Endothelial cell of umbilical vein (primary cell): ENCODE data around the gene VPS35. TPM values are rescaled to one million over a fixed set of nuclear protein-coding genes. Genes with fewer than 3 reads are reported as not detected.

Experiments used
- BruUV-seq: library from RNA; stranded (reverse); fragments of 400-500 nt; replicated peaks from 2 replicates; lab custom pipeline; 2021; lab: Mats Ljungman, UMichigan
- CTCF ChIA-PET: fragments of 300-600, 350-600 bp; sonication (Branson Sonifier 250); formaldehyde crosslinking; loops from one replicate; lab custom pipeline; 2021; ENCODE audit warnings: antibody characterized with exemption, inconsistent platforms; lab: Charles Lee
- POLR2A ChIA-PET: fragments of 300-600, 350-600 bp; sonication (Branson Sonifier 250); formaldehyde crosslinking; loops from one replicate; lab custom pipeline; 2021; ENCODE audit warnings: antibody characterized with exemption, inconsistent platforms; lab: Charles Lee
- DNase-seq: peaks from one replicate; pipeline ENCODE4 v3.0.0-alpha.2; 2011; ENCODE audit warnings: low read depth, low spot score
- FAIRE-seq: peaks from 2 replicates; lab custom pipeline; 2011; peaks lifted over from hg19 to GRCh38; lab: Jason Lieb, UNC
- H2AFZ ChIP-seq: 2 replicates; pipeline ENCODE4 v1.6.0; 2012; ENCODE audit warnings: low read depth, low read length, control low read depth, inconsistent platforms
- H3K27ac ChIP-seq: 2 replicates; pipeline ENCODE4 v1.5.1; 2011; ENCODE audit warnings: low read depth, mild to moderate bottlenecking, control low read depth, low read length, moderate library complexity; ENCODE audit not compliant: insufficient read depth
- H3K27me3 ChIP-seq, 2 experiments: 2 replicates each; pipeline versions ENCODE4 v1.6.0 to v1.6.1; 2011; ENCODE audit warnings: low read length in 2 of 2, mixed read lengths in 1 of 2; ENCODE audit not compliant: control insufficient read depth in 2 of 2, insufficient read depth in 2 of 2
- H3K36me3 ChIP-seq, 2 experiments: 2 replicates in 1 of 2; 3 replicates in 1 of 2; pipeline ENCODE4 v1.5.1; 2011; ENCODE audit warnings: low read length in 2 of 2, mild to moderate bottlenecking in 1 of 2, moderate library complexity in 1 of 2; ENCODE audit not compliant: control insufficient read depth in 2 of 2, insufficient read depth in 2 of 2; ENCODE audit errors: extremely low read depth in 1 of 2
- H3K4me1 ChIP-seq: 3 replicates; pipeline ENCODE4 v1.5.1; 2011; ENCODE audit warnings: mild to moderate bottlenecking, low read length; ENCODE audit not compliant: control insufficient read depth, insufficient read depth; ENCODE audit errors: extremely low read depth
- H3K4me2 ChIP-seq: 2 replicates; pipeline ENCODE4 v1.6.1; 2011; ENCODE audit warnings: low read length, control low read depth, mixed read lengths; ENCODE audit not compliant: insufficient read depth
- H3K4me3 ChIP-seq, 3 experiments: fragments of 200-600 bp in 1 of 3; sonication (generic), shearing (Covaris generic) in 1 of 3; replicated peaks in 1 of 3; 2 replicates each; pipeline ENCODE4 v1.5.1; 2011 to 2016; ENCODE audit warnings: control low read depth in 3 of 3, low read length in 3 of 3, mild to moderate bottlenecking in 2 of 3, inconsistent platforms in 1 of 3, low read depth in 1 of 3, moderate library complexity in 1 of 3; ENCODE audit not compliant: insufficient read depth in 1 of 3
- H3K79me2 ChIP-seq: 2 replicates; pipeline ENCODE4 v1.6.0; 2012; ENCODE audit warnings: low read length, inconsistent platforms; ENCODE audit not compliant: control insufficient read depth, insufficient read depth
- H3K9ac ChIP-seq: replicated peaks from 2 replicates; pipeline ENCODE3; 2011; ENCODE audit warnings: low read length, control low read depth; ENCODE audit not compliant: insufficient read depth; ENCODE audit errors: extremely low read depth
- H3K9me1 ChIP-seq: replicated peaks from 3 replicates; pipeline ENCODE4 v1.6.0; 2011; ENCODE audit warnings: mild to moderate bottlenecking, low read length; ENCODE audit not compliant: control insufficient read depth, insufficient read depth; ENCODE audit errors: extremely low read depth
- H3K9me3 ChIP-seq: replicated peaks from 2 replicates; pipeline ENCODE4 v1.5.1; 2012; ENCODE audit warnings: low read length, inconsistent platforms; ENCODE audit not compliant: control insufficient read depth, insufficient read depth
- H4K20me1 ChIP-seq: replicated peaks from 2 replicates; pipeline ENCODE3; 2011; ENCODE audit warnings: mild to moderate bottlenecking, low read length; ENCODE audit not compliant: control insufficient read depth, insufficient read depth; ENCODE audit errors: extremely low read depth
- EZH2 ChIP-seq: IDR thresholded peaks from 2 replicates; pipeline ENCODE4 v1.6.1; 2012; ENCODE audit warnings: borderline replicate concordance, low read depth, mild to moderate bottlenecking, moderate library complexity, low read length, inconsistent platforms; ENCODE audit not compliant: severe bottlenecking
- FOS ChIP-seq: IDR thresholded peaks from 2 replicates; pipeline ENCODE4 v1.6.1; 2011; ENCODE audit warnings: mild to moderate bottlenecking, low read length, moderate library complexity, borderline replicate concordance; ENCODE audit not compliant: insufficient read depth
- GATA2 ChIP-seq: IDR thresholded peaks from 2 replicates; pipeline ENCODE4 v1.7.0; 2011; ENCODE audit warnings: low read depth, mild to moderate bottlenecking, moderate library complexity, mixed read lengths, low read length; ENCODE audit not compliant: insufficient read length, insufficient read depth
- JUN ChIP-seq: IDR thresholded peaks from 2 replicates; pipeline ENCODE4 v1.6.1; 2011; ENCODE audit warnings: borderline replicate concordance, low read depth; ENCODE audit not compliant: insufficient read length, insufficient read depth
- MYC ChIP-seq: IDR thresholded peaks from one replicate; pipeline ENCODE4 v1.6.1; 2011; ENCODE audit warnings: mild to moderate bottlenecking, low read depth, low read length
- POLR2A ChIP-seq: IDR thresholded peaks from 2 replicates; pipeline ENCODE4 v1.6.1; 2012; ENCODE audit warnings: low read depth, mild to moderate bottlenecking, control low read depth, low read length
- POLR2AphosphoS5 ChIP-seq: IDR thresholded peaks from 2 replicates; pipeline ENCODE4 v1.6.1; 2012; ENCODE audit warnings: low read depth, mild to moderate bottlenecking, control low read depth, low read length, moderate library complexity; ENCODE audit not compliant: insufficient read depth
- dilution Hi-C: fragments of 300-500 bp; cut with MboI; formaldehyde crosslinking; loops from one replicate; pipeline ENCODE4 v1.15.0; 2019; ENCODE audit warnings: low sequenced_read_pairs; ENCODE audit not compliant: extremely low pct_ligation_motif_present
- intact Hi-C: fragments of 100-400 bp; cut with micrococcal nuclease; formaldehyde crosslinking; loops from one replicate; pipeline ENCODE4 v1.10.0; 2022
- polyA plus RNA-seq, 4 experiments: library from polyadenylated mRNA; depleted of rRNA in 3 of 4; stranded (reverse) in 3 of 4; unstranded in 1 of 4; fragments of >200 nt; gene quantifications; 2 replicates each; pipeline versions ENCODE4 v1.2.1 to v1.2.3, GENCODE V29; 2011 to 2012; ENCODE audit warnings: missing spikeins in 1 of 4
- total RNA-seq: library from RNA; stranded (reverse); gene quantifications from 2 replicates; pipeline ENCODE4 v1.2.3, GENCODE V29; 2021
- TF ChIP-seq, protein P1 (sequence below): IDR thresholded peaks from 2 replicates; pipeline ENCODE4 v1.6.1; 2011; ENCODE audit not compliant: insufficient read depth, insufficient read length
- TF ChIP-seq, protein P2 (sequence below), 2 donors: IDR thresholded peaks; 1 replicate in 1 of 2; 2 replicates in 1 of 2; pipeline ENCODE4 v1.5.1; 2011; ENCODE audit warnings: low read length in 2 of 2, mild to moderate bottlenecking in 2 of 2, moderate library complexity in 2 of 2, control low read depth in 1 of 2, inconsistent platforms in 1 of 2, low read depth in 1 of 2; ENCODE audit not compliant: insufficient read depth in 1 of 2; ENCODE audit errors: extremely low read depth in 1 of 2

The VPS35 gene
- total and polyA plus RNA-seq, 2 donors (not counting 3 experiments of a cell fraction or from before 2014, with no cell fraction given) = 19.7 to 102 TPM

DNA sequence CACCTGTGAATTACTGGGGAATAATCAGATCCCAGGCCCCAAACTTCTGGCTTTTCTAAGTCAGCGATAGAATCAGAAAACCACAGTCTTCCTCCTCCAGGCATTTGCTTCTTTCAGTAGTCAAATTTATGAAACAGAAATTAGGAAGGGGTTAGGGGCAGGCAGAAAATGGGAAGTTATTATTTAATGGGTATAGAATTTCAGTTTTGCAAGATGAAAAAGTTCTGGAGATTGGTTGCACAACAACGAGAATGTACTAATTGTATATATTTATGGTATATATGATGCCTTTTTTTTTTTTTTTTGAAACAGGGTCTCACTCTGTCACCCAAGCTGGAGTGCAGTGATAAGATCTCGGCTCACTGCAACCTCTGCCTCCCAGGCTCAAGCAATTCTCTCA, 23.9 kb upstream of the VPS35 start:
- no peaks in the 10 kb centered on the region for H3K79me2 ChIP-seq
- H3K4me2 ChIP-seq = no peak overlapping the region
- no peak overlapping the region for H3K27ac ChIP-seq
- CTCF ChIA-PET = interaction anchor here (1.2 kb wide), 1 partner anchor 8 kb away, joined by 3 read pairs; no protein-coding TSS in a partner anchor
- no peaks in the 10 kb centered on the region for H4K20me1 ChIP-seq
- no peaks in the 10 kb centered on the region for H3K9me3 ChIP-seq
- no peak for TF ChIP-seq JUN
- H2AFZ ChIP-seq = no peak overlapping the region
- POLR2A ChIA-PET = no interaction called here
- no peaks in the 10 kb centered on the region for H3K9me1 ChIP-seq
- no peak overlapping the region for H3K4me3 ChIP-seq
- H3K4me1 ChIP-seq = no peaks in the 10 kb centered on the region
- dilution Hi-C loops = no loop called here
- DNase-seq = no peak
- no peak overlapping the region for H3K9ac ChIP-seq
- no TSS peak for BruUV-seq
- intact Hi-C loops = no loop called here
- no peaks in the 10 kb centered on the region for H3K36me3 ChIP-seq
- H3K27me3 ChIP-seq = peaks cover 0 to 2% of the 10 kb centered on the region in 2 experiments
- no peak for FAIRE-seq

DNA sequence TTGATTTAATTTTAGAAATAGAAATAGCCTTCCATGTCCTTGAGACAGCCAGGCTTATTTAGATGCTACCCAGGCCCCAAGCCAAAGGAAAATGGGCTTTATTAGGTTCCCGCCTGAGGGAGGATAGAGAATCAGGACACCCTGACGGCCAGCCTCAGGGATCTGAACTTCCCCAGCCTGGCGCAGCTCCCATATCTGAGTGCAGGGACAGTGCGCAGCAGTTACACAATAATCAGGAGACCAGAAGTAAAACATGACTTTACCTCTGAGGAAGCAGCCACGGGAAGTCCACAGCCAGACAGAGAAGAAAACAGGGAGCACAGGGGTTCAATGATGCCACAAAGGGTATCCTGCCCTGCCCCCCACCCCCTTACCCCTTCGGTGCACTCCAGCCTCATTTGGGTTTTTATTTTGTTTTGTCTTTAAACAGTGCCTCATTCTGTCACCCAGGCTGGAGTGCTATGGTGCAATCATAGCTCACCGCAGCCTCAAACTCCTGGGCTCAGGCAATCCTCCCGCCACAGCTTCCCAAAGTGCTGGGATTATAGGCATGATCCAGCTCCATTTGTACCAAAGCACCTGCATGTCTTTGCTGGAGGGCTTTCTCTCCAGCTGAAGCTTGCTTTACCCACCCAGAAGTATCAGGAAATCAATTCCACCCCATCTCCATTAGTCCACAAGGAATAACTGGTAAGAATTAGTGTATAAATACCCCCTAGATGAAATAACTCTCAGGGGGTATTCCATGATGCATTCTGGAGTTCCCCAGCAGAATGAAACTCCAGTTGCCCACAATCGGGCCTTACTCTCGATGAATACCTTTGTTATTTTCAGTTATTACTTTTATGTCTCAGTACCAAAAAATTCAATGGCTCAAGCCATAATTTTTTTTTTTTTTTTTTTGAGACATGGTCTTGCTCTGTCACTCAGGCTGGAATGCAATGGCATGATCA, 22.4 kb upstream of the VPS35 start:
- intact Hi-C loops (no loop called here), dilution Hi-C loops (no loop called here)
- no peak overlapping the region for H3K9ac ChIP-seq
- no peak overlapping the region for H3K4me3 ChIP-seq
- H3K4me1 ChIP-seq = no peaks in the 10 kb centered on the region
- no peaks in the 10 kb centered on the region for H3K79me2 ChIP-seq
- ChIA-PET CTCF (no interaction called here), POLR2A (no interaction called here)
- H3K4me2 ChIP-seq = no peak overlapping the region
- H3K36me3 ChIP-seq = no peaks in the 10 kb centered on the region
- H3K9me3 ChIP-seq = no peaks in the 10 kb centered on the region
- FAIRE-seq (no peak), DNase-seq (no peak)
- no peaks in the 10 kb centered on the region for H4K20me1 ChIP-seq
- H3K27me3 ChIP-seq = peaks cover 0 to 2% of the 10 kb centered on the region in 2 experiments
- TF ChIP-seq POLR2AphosphoS5 = no peak
- TF ChIP-seq, protein P1, sequence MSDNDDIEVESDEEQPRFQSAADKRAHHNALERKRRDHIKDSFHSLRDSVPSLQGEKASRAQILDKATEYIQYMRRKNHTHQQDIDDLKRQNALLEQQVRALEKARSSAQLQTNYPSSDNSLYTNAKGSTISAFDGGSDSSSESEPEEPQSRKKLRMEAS = no peak
- no peak for TF ChIP-seq EZH2
- no peak for TF ChIP-seq MYC
- TF ChIP-seq GATA2 = no peak
- no peak for TF ChIP-seq JUN
- TF ChIP-seq POLR2A = no peak
- no peak for TF ChIP-seq FOS
- TF ChIP-seq, protein P2, sequence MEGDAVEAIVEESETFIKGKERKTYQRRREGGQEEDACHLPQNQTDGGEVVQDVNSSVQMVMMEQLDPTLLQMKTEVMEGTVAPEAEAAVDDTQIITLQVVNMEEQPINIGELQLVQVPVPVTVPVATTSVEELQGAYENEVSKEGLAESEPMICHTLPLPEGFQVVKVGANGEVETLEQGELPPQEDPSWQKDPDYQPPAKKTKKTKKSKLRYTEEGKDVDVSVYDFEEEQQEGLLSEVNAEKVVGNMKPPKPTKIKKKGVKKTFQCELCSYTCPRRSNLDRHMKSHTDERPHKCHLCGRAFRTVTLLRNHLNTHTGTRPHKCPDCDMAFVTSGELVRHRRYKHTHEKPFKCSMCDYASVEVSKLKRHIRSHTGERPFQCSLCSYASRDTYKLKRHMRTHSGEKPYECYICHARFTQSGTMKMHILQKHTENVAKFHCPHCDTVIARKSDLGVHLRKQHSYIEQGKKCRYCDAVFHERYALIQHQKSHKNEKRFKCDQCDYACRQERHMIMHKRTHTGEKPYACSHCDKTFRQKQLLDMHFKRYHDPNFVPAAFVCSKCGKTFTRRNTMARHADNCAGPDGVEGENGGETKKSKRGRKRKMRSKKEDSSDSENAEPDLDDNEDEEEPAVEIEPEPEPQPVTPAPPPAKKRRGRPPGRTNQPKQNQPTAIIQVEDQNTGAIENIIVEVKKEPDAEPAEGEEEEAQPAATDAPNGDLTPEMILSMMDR (IDR thresholded peaks at IDR 0.05; ENCODE audit: extremely low read depth in 1 of 2, insufficient read depth in 1 of 2, low read depth in 1 of 2, low read length in 2 of 2) = no peak
- H3K9me1 ChIP-seq = no peaks in the 10 kb centered on the region
- no peak overlapping the region for H2AFZ ChIP-seq
- H3K27ac ChIP-seq = no peak overlapping the region
- BruUV-seq = no TSS peak
